Activated naive CD8-positive, alpha-beta T cell treated with anti-CD3 and anti-CD28 coated beads, Interleukin-2, amount 50 U/mL, for 16 hours (primary cell): ENCODE measurements around the gene CRLF1.
"Not testable (repeated sequence)": the region's sequence is repeated elsewhere in the genome, so short reads cannot be mapped to it uniquely, and the experiment has no call there.

Source experiments
- DNase-seq: peaks from one replicate; pipeline ENCODE4 v3.0.0-alpha.2; 2020; ENCODE audit warnings: low read depth, low spot score

CRLF1 gene

GRCh38 chr19:18609717-18610051 is 3.1 kb upstream of the CRLF1 start:
- DNase-seq = no peak

DNA sequence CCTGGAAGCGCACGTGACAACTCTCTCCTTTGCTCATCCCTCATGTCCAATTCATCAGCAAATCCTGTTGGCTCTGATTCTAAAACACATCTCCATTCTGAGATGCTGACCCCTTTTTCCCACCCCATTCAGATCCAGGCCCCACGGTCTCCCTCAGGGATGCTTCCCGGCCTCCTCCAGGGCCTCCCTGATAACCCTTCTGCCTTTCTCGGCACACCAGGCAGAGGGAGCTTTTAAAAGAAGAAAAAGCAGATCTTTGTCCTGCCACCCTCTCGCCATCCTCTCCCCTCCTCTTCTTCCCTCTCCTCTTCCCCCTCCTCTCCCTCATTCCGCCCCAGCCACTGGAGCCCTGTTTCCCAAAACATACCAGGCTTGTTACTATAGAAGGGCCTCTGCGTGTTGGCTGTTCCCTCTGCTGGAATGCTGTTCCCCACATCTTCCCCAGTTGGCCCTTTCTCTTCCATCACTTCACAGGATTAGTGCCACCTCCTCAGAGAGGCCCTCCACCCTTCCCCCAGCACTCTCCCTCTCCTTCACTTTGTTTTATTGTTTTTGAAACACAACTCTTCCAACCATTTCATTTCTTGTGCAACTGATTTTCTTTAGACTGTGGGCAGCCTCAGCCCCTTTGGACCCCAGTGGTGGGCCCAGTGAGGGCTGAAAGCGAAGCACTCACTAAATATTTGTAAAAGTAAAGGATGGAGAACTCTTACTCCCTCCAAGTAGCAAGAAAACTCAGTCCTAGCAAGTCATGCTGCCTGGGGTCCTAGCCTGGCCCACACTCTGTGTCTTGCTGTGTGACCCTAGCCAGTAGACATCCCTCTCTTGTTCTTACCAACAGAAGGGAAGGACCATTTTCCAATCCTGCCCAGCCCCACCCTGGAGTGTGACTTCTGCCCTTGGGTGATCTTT is 2.5 kb upstream of the CRLF1 start:
- DNase-seq = no peak

- DNase-seq = no peak
Observed at GRCh38 chr19:18608102-18608804, 1.7 kb upstream of the CRLF1 start.

GRCh38 chr19:18607226-18608101 is 865 bp upstream of the CRLF1 start:
- DNase-seq = no peak

DNA sequence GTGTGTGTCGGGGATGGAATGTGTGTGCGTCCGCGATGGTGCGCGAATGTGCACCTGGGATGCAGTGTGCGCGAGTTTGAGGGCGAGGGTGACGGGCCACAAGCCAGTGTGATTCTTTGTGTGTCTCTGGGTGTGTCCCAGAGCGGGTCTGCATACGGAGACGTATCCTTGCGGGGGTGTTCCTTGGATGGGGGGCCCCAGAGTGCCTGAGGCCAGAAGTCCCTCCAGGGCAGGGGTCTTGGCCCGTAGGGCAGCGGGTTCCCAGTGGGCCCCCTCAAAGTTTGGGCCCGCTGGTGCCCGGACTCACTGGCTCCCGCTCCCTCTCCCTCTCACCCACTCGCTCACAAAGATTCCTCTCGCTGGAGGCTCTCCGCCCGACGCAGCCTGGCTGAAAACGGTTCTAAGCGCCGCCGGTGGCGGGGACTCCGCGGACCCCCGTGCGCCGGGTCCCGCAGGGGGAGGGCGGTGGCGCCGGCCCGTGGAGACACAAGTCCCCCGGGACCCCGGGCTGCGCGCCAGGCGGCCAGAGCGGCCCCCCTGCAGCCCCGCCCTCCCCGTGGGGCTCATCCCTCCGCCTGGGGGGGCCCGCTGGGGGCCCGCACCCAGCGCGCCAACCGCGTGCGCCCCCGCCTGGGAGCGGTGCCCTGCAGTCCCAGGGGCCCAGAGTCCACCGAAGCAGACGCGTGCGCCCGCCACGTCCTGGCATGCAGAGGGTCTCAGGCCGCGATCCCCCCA is 886 bp downstream of the CRLF1 start:
- DNase-seq = no peak

DNA sequence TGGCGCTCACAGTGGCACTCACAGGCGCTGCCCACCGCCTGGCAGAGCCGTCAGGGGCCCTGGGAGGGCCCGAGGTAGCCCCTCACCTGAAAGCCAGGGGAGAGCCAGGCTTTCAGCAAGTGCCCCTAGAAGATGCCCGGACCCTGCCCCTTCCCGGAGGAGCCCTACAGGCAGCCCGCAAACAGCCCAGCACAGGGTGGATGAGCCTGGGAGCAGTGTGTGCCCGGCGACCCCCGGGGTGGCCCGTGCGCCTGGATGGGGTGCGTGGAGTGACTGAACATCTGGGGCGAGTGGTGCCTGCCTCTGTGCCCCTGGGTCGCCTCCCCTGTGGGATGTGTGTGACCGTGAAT is 1.4 kb downstream of the CRLF1 start:
- DNase-seq = no peak

- DNase-seq = no peak
Observed at GRCh38 chr19:18604820-18605159, 1.8 kb downstream of the CRLF1 start.

DNA sequence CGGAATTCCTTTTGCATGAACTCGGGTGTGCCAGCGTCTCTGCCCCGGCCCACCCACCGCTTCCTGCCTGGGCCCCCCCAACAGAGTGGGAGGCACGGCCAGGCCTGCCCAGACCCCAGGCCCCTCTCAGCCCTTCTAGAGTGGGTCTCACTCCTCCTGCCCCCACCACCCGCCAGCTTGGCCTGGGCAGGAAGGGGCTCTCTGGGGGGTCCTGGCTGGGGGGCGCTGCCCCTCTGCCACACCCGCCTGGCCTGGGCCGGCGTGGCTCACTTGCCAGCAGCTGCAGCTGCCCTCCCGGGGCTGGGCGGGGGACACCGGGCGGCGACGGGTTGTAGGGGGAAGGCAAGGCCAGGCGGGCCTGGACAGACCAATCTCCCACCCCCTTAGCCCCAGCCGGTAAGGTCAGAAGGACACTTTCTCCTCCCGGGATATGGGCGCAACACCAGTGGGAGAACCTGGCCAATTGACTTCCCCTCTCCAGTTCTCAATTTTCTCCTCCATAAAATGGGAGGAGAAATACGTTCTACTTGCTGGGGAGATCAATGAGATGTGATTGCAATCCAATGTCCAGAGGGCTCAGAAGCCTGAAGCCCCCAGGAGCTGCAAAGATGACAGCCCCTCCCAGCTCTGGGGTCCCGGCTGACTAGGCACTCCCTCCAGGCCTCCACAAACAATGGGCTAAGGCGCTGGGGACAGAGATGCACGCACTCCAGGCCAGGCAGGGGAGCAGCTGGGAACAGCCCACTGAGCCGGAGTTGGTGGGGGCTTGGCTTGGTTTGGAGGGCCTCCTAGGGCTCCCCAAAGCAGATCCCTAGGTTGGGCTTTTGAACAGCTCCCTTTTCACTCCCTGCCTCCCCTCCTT is 2.4 kb downstream of the CRLF1 start:
- no peak for DNase-seq

DNA sequence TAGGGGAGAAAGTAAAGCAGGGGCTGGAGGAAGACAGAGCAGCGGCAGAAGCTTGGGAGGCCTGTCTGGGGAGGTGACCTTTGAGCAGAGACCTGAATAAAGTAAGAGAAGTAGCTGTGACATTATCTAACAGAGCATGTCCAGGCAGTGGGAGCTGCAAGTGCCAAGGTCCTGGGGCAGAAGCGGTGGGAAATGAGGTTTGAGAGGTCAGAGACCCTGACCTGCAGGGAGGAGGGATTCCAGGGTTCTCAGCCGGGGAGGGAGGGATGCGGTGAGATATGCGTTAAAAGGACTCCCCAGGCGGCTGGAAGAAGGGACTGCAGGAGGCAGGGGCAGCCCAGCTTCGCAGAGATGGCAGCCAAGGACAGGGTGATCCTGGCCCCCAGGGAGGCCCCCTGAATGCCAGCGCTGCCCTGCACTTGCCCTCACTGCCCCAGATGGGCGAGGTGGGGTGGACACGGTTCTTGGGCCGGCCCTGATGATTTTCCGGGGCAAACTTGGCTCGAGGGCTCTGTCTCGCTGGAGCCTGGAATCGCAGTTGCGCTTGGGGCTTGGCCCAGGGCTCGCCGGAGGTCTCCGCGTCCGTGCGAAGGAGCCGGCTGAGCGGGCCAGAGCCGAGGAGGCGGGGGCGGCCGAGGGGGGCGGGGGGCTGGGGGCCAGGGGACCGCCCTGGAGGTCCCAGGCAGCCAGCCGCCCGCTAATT is 3.2 kb downstream of the CRLF1 start:
- no peak for DNase-seq

DNA sequence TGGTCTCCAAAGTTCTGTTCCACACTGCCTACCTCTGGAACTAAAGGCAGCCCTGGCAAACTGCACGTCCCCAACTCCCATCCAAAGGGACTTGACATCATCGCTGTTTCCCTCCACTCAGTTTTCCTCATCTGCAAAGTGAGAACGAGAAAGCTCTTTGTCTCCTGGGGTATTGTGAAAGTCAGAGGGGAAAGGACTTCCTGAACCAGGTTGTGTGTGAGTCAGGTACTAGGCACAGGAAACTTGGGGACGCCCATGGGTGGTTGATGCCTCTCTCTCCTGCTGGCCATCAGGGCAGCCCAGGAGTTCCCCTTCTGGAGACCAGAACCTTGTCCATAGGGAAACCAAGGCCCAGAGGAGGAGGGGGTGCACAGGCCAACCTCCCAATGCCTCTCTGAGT is 4.7 kb downstream of the CRLF1 start:
- DNase-seq = no peak

GRCh38 chr19:18600692-18601397 is 5.8 kb downstream of the CRLF1 start:
- DNase-seq = not testable (repeated sequence)

DNA sequence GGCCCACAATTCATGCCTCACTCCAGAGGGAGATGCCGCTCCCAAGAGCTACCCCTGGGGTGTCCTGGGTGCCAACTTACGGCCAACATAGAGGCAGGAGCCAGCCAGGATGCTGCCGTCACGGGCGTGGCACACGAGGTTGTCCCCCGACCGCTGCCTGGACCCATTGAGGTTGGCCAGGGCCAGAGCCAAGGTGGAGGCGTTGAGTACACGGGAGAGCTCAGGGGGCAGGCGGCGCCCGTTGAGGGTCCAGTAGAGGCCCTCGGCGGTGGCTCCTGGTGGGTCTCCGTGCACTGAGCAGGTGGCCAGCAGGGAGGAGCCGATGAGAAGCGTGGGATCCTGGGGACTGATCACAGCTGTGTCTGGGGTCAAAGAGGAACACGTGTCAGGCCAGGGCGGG is 7.1 kb downstream of the CRLF1 start:
- no peak for DNase-seq

GRCh38 chr19:18597809-18598660 is 8.6 kb downstream of the CRLF1 start:
- no peak for DNase-seq

DNA sequence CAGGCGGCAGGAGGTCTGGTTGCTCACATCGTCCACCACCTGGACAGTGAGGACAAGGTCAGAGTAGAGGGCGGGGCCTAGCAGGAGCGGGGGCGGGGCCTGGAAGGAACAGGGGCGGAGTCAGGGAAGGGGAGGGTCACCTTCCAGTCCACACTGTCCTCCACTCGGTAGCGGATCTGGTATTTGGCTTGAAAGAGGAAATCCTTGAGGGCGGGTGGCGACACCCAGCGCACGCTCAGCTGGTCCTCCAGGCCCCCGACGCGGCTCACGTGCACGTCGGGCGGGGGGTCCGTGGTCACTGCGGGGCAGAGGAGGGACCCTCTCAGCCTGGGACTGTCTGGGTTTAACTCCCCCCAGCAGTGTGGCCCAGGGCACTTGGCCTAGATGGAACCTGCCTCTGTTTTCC is 9.8 kb downstream of the CRLF1 start:
- DNase-seq = no peak

- DNase-seq = no peak
Observed at GRCh38 chr19:18595475-18595874, 11.1 kb downstream of the CRLF1 start.

GRCh38 chr19:18594824-18595373 is 11.7 kb downstream of the CRLF1 start:
- DNase-seq = no peak

- peak; percentile 67 for DNase-seq
Observed at GRCh38 chr19:18594096-18594823, 12.3 kb downstream of the CRLF1 start.
